HCT116 (cell line): ENCODE measurements around the gene CHERP. TPM values are rescaled to one million over a fixed set of nuclear protein-coding genes. Genes with fewer than 3 reads are reported as not detected.

Experiments used
- ATAC-seq: fragments of 200-7000 bp; cut with Tn5 transposase; 2 replicates; pipeline ENCODE4 v1.9.1; 2020; ENCODE audit warnings: mild to moderate bottlenecking, moderate library complexity
- BruUV-seq: library from RNA; stranded (reverse); fragments of 400-500 nt; replicated peaks from 2 replicates; lab custom pipeline; 2021; lab: Mats Ljungman, UMichigan
- CTCF ChIA-PET: fragments of 300-600 bp; sonication (Branson Sonifier 250); formaldehyde crosslinking; loops from one replicate; lab custom pipeline; 2021; ENCODE audit warnings: antibody characterized with exemption; lab: Charles Lee
- POLR2A ChIA-PET: fragments of 300-600, 350-600 bp; sonication (Branson Sonifier 250); formaldehyde crosslinking; loops from one replicate; lab custom pipeline; 2021; ENCODE audit warnings: antibody characterized with exemption; lab: Charles Lee
- RAD21 ChIA-PET, 2 experiments: fragments of 300-600 bp; sonication (Branson Sonifier 250); formaldehyde crosslinking; loops; one replicate each; lab custom pipeline; 2023; ENCODE audit warnings: low total read pairs in 2 of 2; ENCODE audit not compliant: uncharacterized antibody in 2 of 2, unreplicated experiment in 2 of 2, low non-redundant PET in 1 of 2; lab: Charles Lee
- DNase-seq: peaks from one replicate; pipeline ENCODE4 v3.0.0-alpha.2; 2010; ENCODE audit warnings: low read depth, low spot score
- H2AFZ ChIP-seq: fragments of 200-600 bp; shearing (Covaris generic), sonication (generic); 2 replicates; pipeline ENCODE4 v1.6.1; 2017; ENCODE audit warnings: low read depth, mixed run types, mixed read lengths, antibody characterized with exemption, low read length; ENCODE audit not compliant: poor library complexity, severe bottlenecking
- H3K27ac ChIP-seq: 2 replicates; pipeline ENCODE4 v1.5.1; 2012; ENCODE audit warnings: low read depth, low read length
- H3K27me3 ChIP-seq: fragments of 200-600 bp; sonication (generic); 2 replicates; pipeline ENCODE4 v1.6.1; 2016; ENCODE audit warnings: mixed run types, low read length, mixed read lengths; ENCODE audit not compliant: insufficient read depth
- H3K36me3 ChIP-seq, 2 experiments: fragments of 200-500 bp in 1 of 2; fragments of 200-600 bp in 1 of 2; sonication (Bioruptor generic) in 1 of 2; sonication (generic) in 1 of 2; 2 replicates each; pipeline versions ENCODE4 v1.5.1 to v1.6.1; 2014 to 2016; ENCODE audit warnings: low read length in 2 of 2, inconsistent platforms in 1 of 2, mixed read lengths in 1 of 2, mixed run types in 1 of 2; ENCODE audit not compliant: insufficient read depth in 2 of 2, control insufficient read depth in 1 of 2
- H3K4me1 ChIP-seq, 2 experiments: fragments of 200-600 bp in 1 of 2; sonication (generic) in 1 of 2; 2 replicates each; pipeline versions ENCODE4 v1.5.1 to v1.6.1; 2012 to 2017; ENCODE audit warnings: low read length in 2 of 2, inconsistent platforms in 1 of 2, mild to moderate bottlenecking in 1 of 2, mixed read lengths in 1 of 2, mixed run types in 1 of 2, moderate library complexity in 1 of 2; ENCODE audit not compliant: insufficient read depth in 2 of 2, control insufficient read depth in 1 of 2
- H3K4me2 ChIP-seq: fragments of 200-600 bp; sonication (generic); 2 replicates; pipeline ENCODE4 v1.6.1; 2017; ENCODE audit warnings: mixed run types, low read length, mixed read lengths
- H3K4me3 ChIP-seq, 2 experiments: fragments of 200-600 bp in 1 of 2; sonication (generic) in 1 of 2; replicated peaks in 1 of 2; 2 replicates each; pipeline ENCODE4 v1.5.1; 2011 to 2016; ENCODE audit warnings: low read length in 2 of 2, control low read depth in 1 of 2, low read depth in 1 of 2, mild to moderate bottlenecking in 1 of 2, mixed read lengths in 1 of 2, mixed run types in 1 of 2
- H3K79me2 ChIP-seq: fragments of 200-600 bp; sonication (generic); 2 replicates; pipeline ENCODE4 v1.6.1; 2017; ENCODE audit warnings: mild to moderate bottlenecking, mixed run types, low read length, moderate library complexity, mixed read lengths; ENCODE audit not compliant: insufficient read depth
- H3K9ac ChIP-seq: fragments of 200-600 bp; sonication (generic); 2 replicates; pipeline ENCODE4 v1.6.1; 2016; ENCODE audit warnings: low read length, mixed read lengths
- H3K9me2 ChIP-seq: fragments of 200-600 bp; sonication (generic), shearing (Covaris generic); 2 replicates; pipeline ENCODE4 v1.6.1; 2017; ENCODE audit warnings: mixed run types, mild to moderate bottlenecking, moderate library complexity; ENCODE audit not compliant: insufficient read depth
- H3K9me3 ChIP-seq, 2 experiments: fragments of 200-500 bp in 1 of 2; fragments of 200-600 bp in 1 of 2; sonication (Bioruptor generic) in 1 of 2; sonication (generic) in 1 of 2; 2 replicates each; pipeline ENCODE4 v1.6.1; 2014 to 2017; ENCODE audit warnings: low read length in 2 of 2, mixed read lengths in 2 of 2, inconsistent platforms in 1 of 2, low read depth in 1 of 2, mild to moderate bottlenecking in 1 of 2, mixed run types in 1 of 2, moderate library complexity in 1 of 2; ENCODE audit not compliant: control insufficient read depth in 1 of 2, insufficient read depth in 1 of 2
- H4K20me1 ChIP-seq: fragments of 200-600 bp; sonication (generic), shearing (Covaris generic); 2 replicates; pipeline ENCODE4 v1.6.1; 2017; ENCODE audit warnings: mixed run types, mild to moderate bottlenecking, moderate library complexity; ENCODE audit not compliant: insufficient read depth
- CEBPB ChIP-seq: IDR thresholded peaks from 2 replicates; pipeline ENCODE4 v1.6.1; 2012; ENCODE audit warnings: low read depth
- EGR1 ChIP-seq: IDR thresholded peaks from 2 replicates; pipeline ENCODE4 v1.6.1; 2012; ENCODE audit warnings: low read depth
- EZH2phosphoT487 ChIP-seq: fragments of 200-600 bp; IDR thresholded peaks from 2 replicates; pipeline ENCODE4 v1.6.1; 2018; ENCODE audit warnings: antibody characterized with exemption, borderline replicate concordance
- RAD21 ChIP-seq: IDR thresholded peaks from 2 replicates; pipeline ENCODE4 v1.6.1; 2012; ENCODE audit warnings: low read depth, mild to moderate bottlenecking
- intact Hi-C: fragments of 100-400 bp; cut with micrococcal nuclease; formaldehyde crosslinking; loops from 2 replicates; pipeline ENCODE4 v1.10.0; 2022
- total RNA-seq: library from RNA; stranded (reverse); gene quantifications from one replicate; pipeline ENCODE4 v1.2.1, GENCODE V29; 2021; ENCODE audit not compliant: unreplicated experiment
- TF ChIP-seq, protein P1 (sequence below): IDR thresholded peaks from 2 replicates; pipeline ENCODE4 v1.6.1; 2011; ENCODE audit warnings: mild to moderate bottlenecking, low read length, moderate library complexity; ENCODE audit not compliant: insufficient replicate concordance; ENCODE audit errors: extremely low read depth
- TF ChIP-seq, protein P2 (sequence below): IDR thresholded peaks from 2 replicates; pipeline ENCODE4 v1.6.1; 2012
- TF ChIP-seq, protein P3 (sequence below), 3 experiments: fragments of 200-600 bp in 1 of 3; sonication (generic) in 1 of 3; IDR thresholded peaks in 2 of 3; conservative IDR thresholded peaks in 1 of 3; 2 replicates each; pipeline ENCODE4 v1.5.1; 2012 to 2017; ENCODE audit warnings: low read depth in 2 of 3, low read length in 2 of 3, antibody characterized with exemption in 1 of 3, borderline replicate concordance in 1 of 3, control low read depth in 1 of 3, mild to moderate bottlenecking in 1 of 3, mixed read lengths in 1 of 3, mixed run types in 1 of 3, moderate library complexity in 1 of 3; ENCODE audit not compliant: insufficient read depth in 1 of 3

Gene CHERP
- total RNA-seq, 1 experiment from 2014 or later: 65.8 TPM

DNA sequence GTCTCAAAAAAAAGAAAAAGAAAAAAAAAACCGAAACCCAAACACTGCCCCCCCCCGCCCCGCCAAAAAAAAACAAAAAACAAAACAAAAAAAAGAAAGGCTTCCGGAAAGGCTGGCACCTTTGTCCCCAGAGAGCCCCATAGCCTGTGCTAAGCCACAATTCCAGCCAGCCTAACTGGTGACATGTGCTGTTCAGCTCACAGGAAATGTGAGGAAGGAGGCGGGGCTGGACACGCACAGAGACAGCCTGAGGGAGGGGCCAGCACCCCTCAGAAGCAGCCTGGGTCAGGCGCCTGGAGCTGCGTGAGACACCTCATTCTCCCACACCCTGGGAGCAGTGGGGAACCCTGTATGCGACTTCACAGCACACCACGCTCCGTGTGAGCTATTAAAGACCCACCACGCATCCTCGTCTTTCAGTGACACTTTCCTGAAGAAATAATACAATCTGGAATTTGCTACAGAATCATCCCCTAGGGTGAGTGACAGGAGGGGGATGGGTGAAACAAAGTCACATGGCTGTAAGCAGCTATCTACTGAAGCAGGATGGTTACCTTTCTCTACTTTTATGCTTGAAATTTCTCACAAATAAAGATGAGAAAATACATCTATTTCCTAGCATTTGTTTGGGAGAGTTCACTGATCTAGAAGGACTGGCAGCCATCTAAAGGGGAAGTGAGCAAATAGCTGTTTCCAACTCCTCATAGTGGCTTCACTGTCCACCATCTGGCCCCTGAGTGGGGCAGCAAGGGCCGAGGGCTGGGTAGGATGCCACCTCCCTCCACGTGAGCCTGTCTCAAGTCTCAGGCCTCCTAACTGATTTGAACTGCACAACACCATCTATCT lies 42.2 kb upstream of the CHERP start:
- Histone ChIP-seq H3K4me1 (peaks cover 13 to 26% of the 10 kb centered on the region in 2 experiments), H3K27me3 (no peaks in the 10 kb centered on the region), H3K9ac (peak overlapping the region; percentile 8; the same call in 1 of the 2 replicates), H3K79me2 (peaks cover 100% of the 10 kb centered on the region), H3K9me2 (no peaks in the 10 kb centered on the region), H3K27ac (peak overlapping the region; percentile 25; the same call in 1 of the 2 replicates), H2AFZ (no peak overlapping the region), H3K4me3 (peak overlapping the region in 1 of 2 experiments; percentile 12; a peak in 1 of 4 replicates), H3K9me3 (no peaks in the 10 kb centered on the region), H4K20me1 (no peaks in the 10 kb centered on the region), H3K36me3 (no peaks in the 10 kb centered on the region), H3K4me2 (peak overlapping the region; percentile 52)
- ChIA-PET CTCF (interaction anchor here (1.1 kb wide), 1 partner anchor 12 kb away, joined by 4 read pairs; the partner anchor contains the start of gene SLC35E1), POLR2A (interaction anchor here (0.7 to 1.3 kb wide), 3 partner anchors 8 to 44 kb away, joined by 3 to 6 read pairs (median 3); partner anchors contain the start of genes MED26 and SLC35E1), RAD21 (interaction anchor here in 1 of 2 experiments (0.7 kb wide), 1 partner anchor 40 kb away, joined by 5 read pairs; no protein-coding TSS in a partner anchor)
- TF ChIP-seq CEBPB: no peak
- TF ChIP-seq EGR1: no peak
- TF ChIP-seq EZH2phosphoT487: no peak
- no peak for TF ChIP-seq RAD21
- TF ChIP-seq, protein P1, sequence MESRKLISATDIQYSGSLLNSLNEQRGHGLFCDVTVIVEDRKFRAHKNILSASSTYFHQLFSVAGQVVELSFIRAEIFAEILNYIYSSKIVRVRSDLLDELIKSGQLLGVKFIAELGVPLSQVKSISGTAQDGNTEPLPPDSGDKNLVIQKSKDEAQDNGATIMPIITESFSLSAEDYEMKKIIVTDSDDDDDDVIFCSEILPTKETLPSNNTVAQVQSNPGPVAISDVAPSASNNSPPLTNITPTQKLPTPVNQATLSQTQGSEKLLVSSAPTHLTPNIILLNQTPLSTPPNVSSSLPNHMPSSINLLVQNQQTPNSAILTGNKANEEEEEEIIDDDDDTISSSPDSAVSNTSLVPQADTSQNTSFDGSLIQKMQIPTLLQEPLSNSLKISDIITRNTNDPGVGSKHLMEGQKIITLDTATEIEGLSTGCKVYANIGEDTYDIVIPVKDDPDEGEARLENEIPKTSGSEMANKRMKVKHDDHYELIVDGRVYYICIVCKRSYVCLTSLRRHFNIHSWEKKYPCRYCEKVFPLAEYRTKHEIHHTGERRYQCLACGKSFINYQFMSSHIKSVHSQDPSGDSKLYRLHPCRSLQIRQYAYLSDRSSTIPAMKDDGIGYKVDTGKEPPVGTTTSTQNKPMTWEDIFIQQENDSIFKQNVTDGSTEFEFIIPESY: no peak
- TF ChIP-seq, protein P2, sequence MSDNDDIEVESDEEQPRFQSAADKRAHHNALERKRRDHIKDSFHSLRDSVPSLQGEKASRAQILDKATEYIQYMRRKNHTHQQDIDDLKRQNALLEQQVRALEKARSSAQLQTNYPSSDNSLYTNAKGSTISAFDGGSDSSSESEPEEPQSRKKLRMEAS: peak; percentile 63; the same call in 1 of the 2 replicates
- TF ChIP-seq, protein P3, sequence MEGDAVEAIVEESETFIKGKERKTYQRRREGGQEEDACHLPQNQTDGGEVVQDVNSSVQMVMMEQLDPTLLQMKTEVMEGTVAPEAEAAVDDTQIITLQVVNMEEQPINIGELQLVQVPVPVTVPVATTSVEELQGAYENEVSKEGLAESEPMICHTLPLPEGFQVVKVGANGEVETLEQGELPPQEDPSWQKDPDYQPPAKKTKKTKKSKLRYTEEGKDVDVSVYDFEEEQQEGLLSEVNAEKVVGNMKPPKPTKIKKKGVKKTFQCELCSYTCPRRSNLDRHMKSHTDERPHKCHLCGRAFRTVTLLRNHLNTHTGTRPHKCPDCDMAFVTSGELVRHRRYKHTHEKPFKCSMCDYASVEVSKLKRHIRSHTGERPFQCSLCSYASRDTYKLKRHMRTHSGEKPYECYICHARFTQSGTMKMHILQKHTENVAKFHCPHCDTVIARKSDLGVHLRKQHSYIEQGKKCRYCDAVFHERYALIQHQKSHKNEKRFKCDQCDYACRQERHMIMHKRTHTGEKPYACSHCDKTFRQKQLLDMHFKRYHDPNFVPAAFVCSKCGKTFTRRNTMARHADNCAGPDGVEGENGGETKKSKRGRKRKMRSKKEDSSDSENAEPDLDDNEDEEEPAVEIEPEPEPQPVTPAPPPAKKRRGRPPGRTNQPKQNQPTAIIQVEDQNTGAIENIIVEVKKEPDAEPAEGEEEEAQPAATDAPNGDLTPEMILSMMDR (IDR thresholded peaks at IDR 0.05 in 2 of 3, conservative IDR thresholded peaks at IDR 0.05 in 1 of 3; ENCODE audit: borderline replicate concordance in 1 of 3, insufficient read depth in 1 of 3, low read depth in 2 of 3, low read length in 2 of 3): no peak
- intact Hi-C loops: no loop called here
- ATAC-seq: peak; percentile 88
- no TSS peak for BruUV-seq
- no peak for DNase-seq
